ENCODE measurements around the gene ZRANB1. TPM values are rescaled to one million over a fixed set of nuclear protein-coding genes. Genes with fewer than 3 reads are reported as not detected.

ZRANB1 gene
- total RNA-seq, 1 donor from 2014 or later: 17.7 TPM

DNA sequence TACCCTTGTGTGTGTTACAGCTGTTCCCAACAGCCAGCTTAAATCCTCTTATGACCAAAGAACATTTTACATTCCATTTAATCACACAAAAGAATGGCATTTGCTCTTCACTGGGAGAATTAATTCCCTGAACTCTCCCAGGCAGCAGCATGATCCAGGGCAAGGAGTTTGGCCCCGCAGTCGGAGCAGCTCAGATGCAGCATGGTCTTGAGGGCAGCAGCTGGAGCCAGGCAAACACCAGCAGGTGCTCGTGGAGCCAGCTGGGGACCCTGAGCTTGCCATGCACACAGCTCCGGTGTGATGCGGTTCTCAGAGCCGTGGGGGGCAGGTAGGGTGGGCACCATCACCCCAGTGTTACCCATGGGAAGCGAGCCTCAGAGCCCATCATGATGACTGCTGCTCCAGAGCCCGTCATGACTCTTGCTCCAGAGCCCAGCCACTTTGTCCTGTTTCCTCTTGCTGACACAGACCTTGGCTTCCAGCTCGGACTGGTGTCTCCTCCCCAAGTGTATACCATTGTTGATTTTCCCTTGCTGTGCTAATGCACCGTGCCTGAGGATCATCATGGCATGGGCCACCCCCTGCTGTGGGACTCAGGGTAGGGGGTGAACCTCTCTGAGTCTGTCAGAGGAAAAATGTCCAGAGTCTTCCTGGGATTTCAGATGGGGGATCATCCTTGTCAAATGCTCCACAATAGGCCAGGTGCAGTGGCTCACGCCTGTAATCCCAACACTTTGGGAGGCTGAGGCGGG, 75.8 kb downstream of the ZRANB1 start:
- Mint-ChIP-seq H3K27ac (no peak overlapping the region), H3K4me3 (no peak overlapping the region), H3K27me3 (peaks cover 17% of the 10 kb centered on the region), H3K9me3 (peaks cover 3% of the 10 kb centered on the region), H3K4me1 (no peaks in the 10 kb centered on the region), H3K36me3 (ENCODE audit: low read depth) (no peaks in the 10 kb centered on the region)
- no peak for DNase-seq
- intact Hi-C loops (cut with micrococcal nuclease): no loop called here
- TF ChIP-seq, protein P1, sequence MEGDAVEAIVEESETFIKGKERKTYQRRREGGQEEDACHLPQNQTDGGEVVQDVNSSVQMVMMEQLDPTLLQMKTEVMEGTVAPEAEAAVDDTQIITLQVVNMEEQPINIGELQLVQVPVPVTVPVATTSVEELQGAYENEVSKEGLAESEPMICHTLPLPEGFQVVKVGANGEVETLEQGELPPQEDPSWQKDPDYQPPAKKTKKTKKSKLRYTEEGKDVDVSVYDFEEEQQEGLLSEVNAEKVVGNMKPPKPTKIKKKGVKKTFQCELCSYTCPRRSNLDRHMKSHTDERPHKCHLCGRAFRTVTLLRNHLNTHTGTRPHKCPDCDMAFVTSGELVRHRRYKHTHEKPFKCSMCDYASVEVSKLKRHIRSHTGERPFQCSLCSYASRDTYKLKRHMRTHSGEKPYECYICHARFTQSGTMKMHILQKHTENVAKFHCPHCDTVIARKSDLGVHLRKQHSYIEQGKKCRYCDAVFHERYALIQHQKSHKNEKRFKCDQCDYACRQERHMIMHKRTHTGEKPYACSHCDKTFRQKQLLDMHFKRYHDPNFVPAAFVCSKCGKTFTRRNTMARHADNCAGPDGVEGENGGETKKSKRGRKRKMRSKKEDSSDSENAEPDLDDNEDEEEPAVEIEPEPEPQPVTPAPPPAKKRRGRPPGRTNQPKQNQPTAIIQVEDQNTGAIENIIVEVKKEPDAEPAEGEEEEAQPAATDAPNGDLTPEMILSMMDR (IDR thresholded peaks at IDR 0.05): no peak
- ChIA-PET CTCF (no interaction called here), POLR2A (no interaction called here)
- no peak for ATAC-seq (ENCODE audit: low read depth)

DNA sequence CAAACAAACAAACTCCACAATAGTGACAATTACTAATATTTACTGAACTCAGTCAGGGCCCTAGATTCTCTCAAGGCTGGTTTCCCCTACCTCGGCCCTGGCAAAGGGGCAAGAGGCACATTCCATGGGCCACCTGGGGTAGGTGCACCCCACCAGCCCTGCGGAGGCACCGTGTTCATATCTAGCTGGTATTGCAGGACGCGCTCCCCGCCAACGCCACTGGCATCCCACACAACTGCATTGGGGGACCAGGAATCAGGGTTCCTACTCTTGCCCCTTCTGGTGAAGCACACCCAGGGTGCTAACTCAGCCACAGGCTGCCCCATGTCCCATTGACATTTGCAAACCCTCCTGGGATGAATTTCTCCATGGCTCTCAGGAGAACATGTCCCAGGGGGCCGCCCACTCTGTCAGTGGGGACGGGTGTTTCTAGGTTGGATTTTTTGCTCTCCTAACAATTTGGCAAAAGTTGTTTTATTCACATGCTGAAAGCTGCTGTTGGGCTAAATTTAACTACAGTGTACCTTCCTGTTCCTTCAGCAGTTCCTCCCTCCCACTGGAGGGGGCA, 76.7 kb downstream of the ZRANB1 start:
- Mint-ChIP-seq H3K9me3 (peaks cover 3% of the 10 kb centered on the region), H3K27me3 (peaks cover 18% of the 10 kb centered on the region), H3K4me1 (no peaks in the 10 kb centered on the region), H3K36me3 (ENCODE audit: low read depth) (no peaks in the 10 kb centered on the region), H3K4me3 (no peak overlapping the region), H3K27ac (no peak overlapping the region)
- no peak for ATAC-seq (ENCODE audit: low read depth)
- TF ChIP-seq, protein P1 (IDR thresholded peaks at IDR 0.05): no peak
- CTCF ChIA-PET: no interaction called here
- DNase-seq: no peak
- intact Hi-C loops (cut with micrococcal nuclease): no loop called here
- POLR2A ChIA-PET: no interaction called here

DNA sequence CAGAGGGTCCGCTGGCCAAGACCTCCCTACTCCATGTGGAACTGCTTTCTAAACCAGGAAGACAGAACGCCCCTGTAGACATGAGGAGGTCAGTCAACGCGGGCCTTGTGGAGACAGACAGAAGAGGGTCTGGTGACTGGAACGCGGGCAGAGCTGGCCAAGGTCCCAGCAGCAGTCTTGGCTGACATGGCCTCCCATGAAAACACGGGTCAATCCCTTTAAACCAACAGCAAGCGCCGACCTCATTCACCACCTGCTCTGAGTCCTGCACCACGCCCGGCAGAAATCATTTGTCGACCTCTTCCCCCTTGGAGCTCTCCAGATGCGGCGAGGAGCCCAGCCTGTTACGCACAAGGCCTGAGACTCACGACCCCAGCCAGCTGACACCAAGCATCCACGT, 78.5 kb downstream of the ZRANB1 start:
- TF ChIP-seq, protein P1 (IDR thresholded peaks at IDR 0.05): no peak
- H3K9me3 Mint-ChIP-seq: peaks cover 3% of the 10 kb centered on the region
- peaks cover 20% of the 10 kb centered on the region for H3K27me3 Mint-ChIP-seq
- ATAC-seq (ENCODE audit: low read depth) (no peak), DNase-seq (no peak)
- H3K36me3 Mint-ChIP-seq (ENCODE audit: low read depth): no peaks in the 10 kb centered on the region
- CTCF ChIA-PET: no interaction called here
- POLR2A ChIA-PET: no interaction called here
- intact Hi-C loops (cut with micrococcal nuclease): no loop called here
- peaks cover 13% of the 10 kb centered on the region for H3K4me1 Mint-ChIP-seq
- no peak overlapping the region for H3K27ac Mint-ChIP-seq
- H3K4me3 Mint-ChIP-seq: no peak overlapping the region

DNA sequence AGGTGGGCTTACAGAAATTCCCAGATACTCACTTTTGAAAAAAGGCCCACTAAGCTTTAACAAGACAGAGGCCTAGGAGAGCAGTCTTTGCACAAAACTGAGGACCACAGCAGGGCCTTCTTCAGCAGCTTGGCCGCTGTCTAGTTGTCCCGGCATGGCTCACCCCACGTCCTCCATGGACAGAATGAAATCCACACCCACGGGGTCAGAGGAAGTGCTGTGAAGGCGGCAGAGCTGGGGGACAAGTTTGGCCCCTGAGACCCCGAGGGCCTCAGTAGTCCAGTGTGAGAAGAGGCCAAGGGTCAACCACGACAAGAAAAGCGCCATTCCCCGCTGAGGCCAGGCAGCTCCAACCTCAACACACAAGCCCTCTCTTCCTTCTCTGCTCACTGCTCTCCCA, 78.9 kb downstream of the ZRANB1 start:
- DNase-seq (no peak), ATAC-seq (ENCODE audit: low read depth) (no peak)
- peaks cover 24% of the 10 kb centered on the region for H3K27me3 Mint-ChIP-seq
- POLR2A ChIA-PET: no interaction called here
- CTCF ChIA-PET: no interaction called here
- H3K4me3 Mint-ChIP-seq: no peak overlapping the region
- TF ChIP-seq, protein P1 (IDR thresholded peaks at IDR 0.05): no peak
- no peaks in the 10 kb centered on the region for H3K36me3 Mint-ChIP-seq (ENCODE audit: low read depth)
- H3K27ac Mint-ChIP-seq: no peak overlapping the region
- peaks cover 14% of the 10 kb centered on the region for H3K4me1 Mint-ChIP-seq
- peaks cover 3% of the 10 kb centered on the region for H3K9me3 Mint-ChIP-seq
- intact Hi-C loops (cut with micrococcal nuclease): no loop called here

DNA sequence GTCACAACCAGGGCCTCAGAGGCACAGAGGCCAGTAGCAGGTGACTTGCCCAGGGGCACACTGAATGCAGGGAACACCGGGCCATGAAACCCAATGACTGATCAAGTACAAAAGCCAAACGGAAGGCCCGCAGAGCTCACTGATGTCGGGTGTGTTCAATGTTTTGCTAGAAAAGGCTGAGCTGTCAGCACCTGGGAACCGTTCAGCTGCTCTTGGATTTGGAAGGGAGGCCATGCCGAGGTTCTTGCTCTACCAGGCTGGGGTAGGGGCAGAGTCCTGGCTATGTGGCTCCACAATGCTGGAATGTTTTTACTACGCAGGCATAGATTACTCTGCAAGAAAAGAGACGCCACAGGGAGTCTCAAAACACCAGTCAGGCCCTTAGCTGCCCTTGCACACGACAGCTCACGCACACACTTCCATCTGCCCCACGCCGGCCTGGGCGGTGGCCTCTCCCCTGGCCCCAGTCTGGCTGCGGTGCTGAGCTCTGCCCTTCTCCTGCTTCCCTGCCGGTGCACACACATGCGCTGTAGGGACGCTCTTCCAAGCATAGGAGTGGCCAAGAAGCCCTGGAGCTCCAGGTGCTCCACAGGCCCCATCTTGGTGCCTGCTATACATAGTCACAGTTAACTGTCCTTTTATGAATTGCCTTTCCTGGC, 79.9 kb downstream of the ZRANB1 start:
- Mint-ChIP-seq H3K4me3 (no peak overlapping the region), H3K27ac (no peak overlapping the region), H3K9me3 (peaks cover 3% of the 10 kb centered on the region), H3K4me1 (peaks cover 14% of the 10 kb centered on the region), H3K36me3 (ENCODE audit: low read depth) (no peaks in the 10 kb centered on the region), H3K27me3 (peaks cover 22% of the 10 kb centered on the region)
- intact Hi-C loops (cut with micrococcal nuclease): no loop called here
- TF ChIP-seq, protein P1 (IDR thresholded peaks at IDR 0.05): no peak
- CTCF ChIA-PET: no interaction called here
- no peak for DNase-seq
- no peak for ATAC-seq (ENCODE audit: low read depth)
- POLR2A ChIA-PET: no interaction called here
